Adrenal gland (tissue), 12 donors: ENCODE data around the gene CERS2. TPM values are rescaled to one million over a fixed set of nuclear protein-coding genes. Genes with fewer than 3 reads are reported as not detected.
A peak's percentile ranks its signal among the peaks of the same experiment; 100 is the strongest.

Experiments used
- DNase-seq, 7 donors: peaks; one replicate each; pipeline ENCODE4 v3.0.0-alpha.2; 2019 to 2020
- H3K27ac ChIP-seq, 5 donors: fragments of 200-600 bp; sonication (generic) in 4 of 5; 1 replicate in 3 of 5; 2 replicates in 2 of 5; pipeline versions ENCODE4 v1.5.1 to v1.8.0; 2016 to 2020; ENCODE audit warnings: mild to moderate bottlenecking in 1 of 5
- H3K27me3 ChIP-seq: fragments of 200-600 bp; 2 replicates; pipeline ENCODE4 v1.8.0; 2021
- H3K36me3 ChIP-seq, 2 donors: fragments of 200-600 bp; replicated peaks in 1 of 2; 1 replicate in 1 of 2; 2 replicates in 1 of 2; pipeline versions ENCODE4 v1.5.1 to v1.8.0; 2018 to 2022
- H3K4me1 ChIP-seq, 2 donors: fragments of 200-600 bp; replicated peaks in 1 of 2; 1 replicate in 1 of 2; 2 replicates in 1 of 2; pipeline versions ENCODE4 v1.5.1 to v1.8.0; 2018 to 2021
- H3K4me3 ChIP-seq, 4 donors: fragments of 200-600 bp; sonication (generic) in 3 of 4; one replicate each; pipeline ENCODE4 v1.5.1; 2016 to 2018
- H3K9me3 ChIP-seq, 3 donors: fragments of 200-600 bp; sonication (generic) in 1 of 3; replicated peaks in 1 of 3; 1 replicate in 2 of 3; 2 replicates in 1 of 3; pipeline versions ENCODE4 v1.5.1 to v1.8.0; 2016 to 2021
- POLR2A ChIP-seq, 2 donors: fragments of 450-650 bp; IDR thresholded peaks; one replicate each; pipeline ENCODE4 v1.6.1; 2017; ENCODE audit warnings: antibody characterized with exemption in 2 of 2, mild to moderate bottlenecking in 2 of 2, moderate library complexity in 1 of 2
- WGBS, 4 donors: extraction: QIAGEN DNeasy Blood & Tissue Kit in 2 of 4; methylation state at CpG; one replicate each; pipeline versions ENCODE4 v1.1.5 to v1.1.7; 2013 to 2017; 5-methylcytosine and 5-hydroxymethylcytosine counted together
- intact Hi-C, 2 donors: fragments of 100-400 bp; cut with DNase I; formaldehyde crosslinking; loops; one replicate each; pipeline versions ENCODE4 v1.14.1 to v1.15.0; 2022 to 2023
- polyA plus RNA-seq, 3 donors: library from polyadenylated mRNA; stranded (reverse); fragments of 200-250 nt in 2 of 3; fragments of 350-450 nt in 1 of 3; fragmentation: Illumina TruSeq in 1 of 3; extraction: RNeasy Lipid Tissue Mini Kit (QIAGEN cat#74804) in 1 of 3; gene quantifications; one replicate each; pipeline ENCODE4 v1.2.3, GENCODE V29; 2013 to 2014
- total RNA-seq, 9 donors: library from RNA; depleted of rRNA in 4 of 9; stranded (reverse); fragments of >200 nt in 4 of 9; fragments of 120-200 nt in 1 of 9; fragmentation: NEBNext Ultra II Directional in 1 of 9; extraction: Animal tissue kit (Norgen Biotek cat#: 25700) in 1 of 9; gene quantifications; one replicate each; pipeline versions ENCODE4 v1.1.0 to v1.2.4, GENCODE V29; 2013 to 2023
- TF ChIP-seq, protein P1 (sequence below), 6 experiments: fragments of 450-650 bp in 4 of 6; fragments of 200-600 bp in 2 of 6; sonication (generic) in 1 of 6; IDR thresholded peaks; 1 replicate in 5 of 6; 2 replicates in 1 of 6; pipeline versions ENCODE4 v1.5.1 to v1.8.0; 2016 to 2021; ENCODE audit warnings: antibody characterized with exemption in 6 of 6, mild to moderate bottlenecking in 2 of 6, moderate library complexity in 1 of 6
- donor health status: healthy with polysubstance abuse.
- donor health status: Bipolar disorder and iron deficiency.
- donor health status: DM: yes; HTN: yes; CAD: no.
- donor health status: DM: no; HTN: no; CAD: no.
- donor health status: DM: no; HTN: no; CAD: no.
- donor health status: DM: yes; HTN: yes; CAD: no.

CERS2 gene
- total and polyA plus RNA-seq, 12 donors = 289 to 682 (median 505) TPM

DNA sequence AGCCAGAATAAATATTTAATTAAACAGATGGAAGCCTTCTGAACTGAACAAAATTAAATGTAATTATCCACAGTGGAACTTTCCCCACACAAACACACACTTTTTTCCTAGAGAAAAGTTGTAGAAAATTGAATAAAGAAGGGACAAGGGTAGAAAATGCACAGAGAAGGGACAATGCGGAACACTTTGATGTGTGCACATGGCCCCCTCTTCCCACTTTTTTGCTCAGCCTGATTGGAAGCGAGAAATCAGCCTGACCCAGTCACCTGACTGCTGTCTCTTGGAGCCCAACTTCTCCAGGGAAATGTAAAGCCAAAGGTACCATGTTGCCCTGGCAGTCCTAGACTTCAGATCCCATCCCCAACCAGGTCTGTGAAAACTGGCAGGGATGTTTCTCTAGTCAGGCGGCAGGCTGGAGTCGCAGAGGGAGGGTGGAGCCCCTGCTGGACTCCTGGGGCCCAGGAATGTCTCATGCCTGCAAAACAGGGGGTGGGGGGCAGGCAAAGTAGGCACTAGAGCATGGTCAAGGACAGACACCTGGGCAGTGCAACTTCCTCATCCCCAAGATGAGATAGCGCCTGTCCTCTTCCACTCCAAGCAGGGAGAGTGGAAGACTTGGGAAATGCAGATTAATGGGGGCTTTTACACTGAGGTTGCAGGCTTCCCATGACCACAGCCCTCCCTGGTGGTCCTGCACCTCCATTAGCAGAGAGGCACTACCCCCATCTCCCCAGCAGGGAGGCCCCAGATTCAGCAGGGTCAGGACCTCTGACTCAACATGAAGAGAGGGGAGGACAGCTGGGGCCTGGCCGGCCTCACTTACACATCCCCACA is 2.8 kb downstream of the CERS2 start:
- peak in 1 of 2 donors; percentile 1 for TF ChIP-seq POLR2A (IDR thresholded peaks at IDR 0.05)
- TF ChIP-seq, protein P1, sequence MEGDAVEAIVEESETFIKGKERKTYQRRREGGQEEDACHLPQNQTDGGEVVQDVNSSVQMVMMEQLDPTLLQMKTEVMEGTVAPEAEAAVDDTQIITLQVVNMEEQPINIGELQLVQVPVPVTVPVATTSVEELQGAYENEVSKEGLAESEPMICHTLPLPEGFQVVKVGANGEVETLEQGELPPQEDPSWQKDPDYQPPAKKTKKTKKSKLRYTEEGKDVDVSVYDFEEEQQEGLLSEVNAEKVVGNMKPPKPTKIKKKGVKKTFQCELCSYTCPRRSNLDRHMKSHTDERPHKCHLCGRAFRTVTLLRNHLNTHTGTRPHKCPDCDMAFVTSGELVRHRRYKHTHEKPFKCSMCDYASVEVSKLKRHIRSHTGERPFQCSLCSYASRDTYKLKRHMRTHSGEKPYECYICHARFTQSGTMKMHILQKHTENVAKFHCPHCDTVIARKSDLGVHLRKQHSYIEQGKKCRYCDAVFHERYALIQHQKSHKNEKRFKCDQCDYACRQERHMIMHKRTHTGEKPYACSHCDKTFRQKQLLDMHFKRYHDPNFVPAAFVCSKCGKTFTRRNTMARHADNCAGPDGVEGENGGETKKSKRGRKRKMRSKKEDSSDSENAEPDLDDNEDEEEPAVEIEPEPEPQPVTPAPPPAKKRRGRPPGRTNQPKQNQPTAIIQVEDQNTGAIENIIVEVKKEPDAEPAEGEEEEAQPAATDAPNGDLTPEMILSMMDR (IDR thresholded peaks at IDR 0.05) = peak in 4 of 6 experiments; percentile 21 to 36 (median 28)
- Histone ChIP-seq H3K4me3 (peak overlapping the region in 1 of 4 donors; percentile 100), H3K27me3 (no peaks in the 10 kb centered on the region), H3K4me1 (peaks cover 46 to 52% of the 10 kb centered on the region in 2 donors), H3K36me3 (peaks cover 0 to 24% of the 10 kb centered on the region in 2 donors), H3K9me3 (no peaks in the 10 kb centered on the region), H3K27ac (peak overlapping the region; percentile 87 to 98 (median 94))
- intact Hi-C loops = no loop called here
- DNase-seq = peak; percentile 43 to 74 (median 62)
- 36 to 53% (median 45%) methylated on average over 3 to 6 of the region's 6 CpGs for WGBS, 4 donors

DNA sequence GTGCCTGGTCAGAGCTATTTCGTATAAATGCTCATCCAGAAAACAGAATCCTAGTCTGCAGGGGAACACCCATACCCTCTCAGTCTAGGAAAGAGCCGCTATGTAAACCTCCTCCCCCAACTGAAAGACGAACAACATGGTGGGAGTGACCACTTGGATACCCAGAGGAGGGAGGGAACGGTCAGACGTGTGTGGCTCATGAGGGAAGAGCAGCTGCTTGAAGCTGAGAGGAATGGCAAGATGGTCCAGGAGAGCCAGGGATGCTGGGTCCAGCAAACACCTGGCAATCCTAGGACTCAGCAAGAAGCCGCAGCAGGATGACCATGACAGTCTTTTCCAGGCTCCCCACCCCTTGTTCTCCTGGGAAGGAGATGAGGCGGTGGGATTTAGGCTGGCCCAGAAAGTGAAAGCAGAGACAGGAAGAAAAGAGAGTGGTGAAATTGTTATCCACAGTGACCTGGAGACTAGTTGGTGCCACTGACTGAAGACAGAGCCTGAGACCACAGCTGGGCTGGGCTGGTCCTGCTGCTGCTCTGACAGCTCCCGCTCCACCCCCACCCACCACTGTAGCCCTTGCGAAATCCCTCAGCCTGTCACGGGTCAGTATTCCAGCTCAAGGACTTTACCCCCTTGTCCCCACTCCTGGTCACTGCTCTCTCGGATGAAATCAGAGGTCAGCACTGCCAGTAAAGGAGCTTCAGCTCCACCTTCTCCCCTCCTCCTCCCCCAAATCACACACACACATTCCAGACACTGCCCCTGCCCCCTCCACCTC is 3.6 kb downstream of the CERS2 start:
- peak; percentile 90 to 97 (median 97) for DNase-seq
- Histone ChIP-seq H3K9me3 (no peaks in the 10 kb centered on the region), H3K27ac (peak overlapping the region; percentile 87 to 98 (median 94)), H3K27me3 (no peaks in the 10 kb centered on the region), H3K4me1 (peaks cover 41 to 47% of the 10 kb centered on the region in 2 donors), H3K36me3 (peaks cover 0 to 32% of the 10 kb centered on the region in 2 donors), H3K4me3 (peak overlapping the region in 1 of 4 donors; percentile 100)
- peak in 1 of 2 donors; percentile 83 for TF ChIP-seq POLR2A (IDR thresholded peaks at IDR 0.05)
- TF ChIP-seq, protein P1 (IDR thresholded peaks at IDR 0.05) = no peak
- WGBS, 4 donors = 21 to 33% (median 25%) methylated on average over 10 to 11 of the region's 11 CpGs
- intact Hi-C loops = no loop called here

DNA sequence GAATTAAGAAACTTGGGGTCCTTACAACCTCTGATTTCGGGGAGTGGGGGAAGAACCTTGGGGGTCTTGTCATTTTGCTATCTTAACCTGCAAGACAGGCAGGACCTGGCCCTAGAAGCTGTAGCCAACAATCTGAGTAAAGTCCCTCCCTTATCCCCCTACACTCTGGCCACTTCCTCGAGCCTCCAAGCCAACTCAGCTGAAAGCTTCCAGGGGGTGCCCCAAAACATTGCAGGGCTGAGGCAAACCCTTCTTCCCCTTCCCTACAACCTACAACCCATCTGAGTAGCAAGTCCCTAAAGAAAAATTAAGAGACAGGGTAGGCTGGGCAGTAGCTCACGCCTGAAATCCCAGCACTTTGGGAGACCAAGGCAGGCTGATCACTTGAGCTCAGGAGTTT is 5.0 kb downstream of the CERS2 start:
- peaks cover 41 to 42% of the 10 kb centered on the region in 2 donors for H3K4me1 ChIP-seq
- peaks cover 0 to 46% of the 10 kb centered on the region in 2 donors for H3K36me3 ChIP-seq
- H3K27ac ChIP-seq = peak overlapping the region in 2 of 5 donors; percentile 60 to 94
- peak in 1 of 7 donors; percentile 8 for DNase-seq
- TF ChIP-seq, protein P1 (IDR thresholded peaks at IDR 0.05) = no peak
- TF ChIP-seq POLR2A (IDR thresholded peaks at IDR 0.05) = no peak
- no peak overlapping the region for H3K4me3 ChIP-seq
- WGBS, 4 donors = 75 to 92% (median 79%) methylated on average over 2 to 3 of the region's 3 CpGs
- H3K9me3 ChIP-seq = no peaks in the 10 kb centered on the region
- no peaks in the 10 kb centered on the region for H3K27me3 ChIP-seq
- intact Hi-C loops = no loop called here

DNA sequence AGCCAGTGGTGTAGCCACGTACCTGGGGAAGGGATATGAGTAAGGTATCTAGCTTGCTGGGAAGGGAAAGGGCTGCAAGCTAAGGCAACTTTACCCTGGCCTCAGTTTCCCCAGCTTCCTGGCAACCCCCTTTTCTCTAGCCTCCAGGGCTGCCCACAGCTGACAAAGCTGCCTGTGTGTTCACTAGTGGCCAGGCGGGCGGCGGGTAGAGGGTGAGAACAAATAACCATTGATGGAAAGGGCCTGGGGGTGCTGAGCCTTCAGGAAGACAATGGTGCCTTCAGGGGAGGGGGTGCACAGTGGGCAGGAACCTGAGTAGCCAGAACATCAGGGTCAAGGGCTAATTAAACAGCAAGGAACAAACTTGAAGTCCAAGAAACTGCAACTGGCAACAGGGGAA is 6.1 kb downstream of the CERS2 start:
- peak overlapping the region in 2 of 5 donors; percentile 6 to 54 for H3K27ac ChIP-seq
- peak in 1 of 7 donors; percentile 15 for DNase-seq
- H3K27me3 ChIP-seq = no peaks in the 10 kb centered on the region
- peaks cover 40 to 42% of the 10 kb centered on the region in 2 donors for H3K4me1 ChIP-seq
- intact Hi-C loops = no loop called here
- peaks cover 0 to 57% of the 10 kb centered on the region in 2 donors for H3K36me3 ChIP-seq
- no peaks in the 10 kb centered on the region for H3K9me3 ChIP-seq
- no peak overlapping the region for H3K4me3 ChIP-seq
- 76 to 91% (median 84%) methylated on average over 4 of the region's 4 CpGs for WGBS, 4 donors
- TF ChIP-seq, protein P1 (IDR thresholded peaks at IDR 0.05) = no peak
